HCT116 (cell line): ENCODE results near the gene ZBTB34.

Experiments
- CEBPB ChIP-seq: IDR thresholded peaks from 2 replicates; pipeline ENCODE4 v1.6.1; 2012; ENCODE audit warnings: low read depth
- CTCF ChIP-seq, 3 experiments: fragments of 200-600 bp in 1 of 3; sonication (generic) in 1 of 3; IDR thresholded peaks in 2 of 3; conservative IDR thresholded peaks in 1 of 3; 2 replicates each; pipeline ENCODE4 v1.5.1; 2012 to 2017; ENCODE audit warnings: low read depth in 2 of 3, low read length in 2 of 3, antibody characterized with exemption in 1 of 3, borderline replicate concordance in 1 of 3, control low read depth in 1 of 3, mild to moderate bottlenecking in 1 of 3, mixed read lengths in 1 of 3, mixed run types in 1 of 3, moderate library complexity in 1 of 3; ENCODE audit not compliant: insufficient read depth in 1 of 3
- POLR2A ChIP-seq: IDR thresholded peaks from 2 replicates; pipeline ENCODE4 v1.7.0; 2011; ENCODE audit warnings: borderline replicate concordance; ENCODE audit not compliant: insufficient read depth, insufficient read length; ENCODE audit errors: extremely low read depth

DNA sequence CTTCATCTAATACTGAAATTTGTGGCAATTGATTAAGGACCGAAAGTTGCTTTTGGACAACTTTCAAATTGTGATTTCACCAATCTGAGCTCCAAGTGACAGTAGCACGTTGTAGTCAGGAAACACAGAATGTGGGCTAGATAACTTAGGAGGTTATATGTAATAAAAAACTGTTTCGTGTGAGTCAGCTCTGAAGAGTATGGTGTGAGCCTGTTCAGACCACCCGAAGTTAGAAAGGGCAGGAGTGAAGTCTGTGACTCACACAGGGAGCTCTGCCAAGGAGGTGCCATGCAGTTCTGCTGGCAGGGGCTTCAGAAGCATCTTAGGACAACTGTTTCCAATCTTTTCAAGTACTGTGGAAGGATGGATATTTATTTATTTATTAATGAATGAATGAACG, 16.4 kb upstream of the ZBTB34 start:
- TF ChIP-seq CTCF (IDR thresholded peaks at IDR 0.05 in 2 of 3, conservative IDR thresholded peaks at IDR 0.05 in 1 of 3; ENCODE audit: borderline replicate concordance in 1 of 3, insufficient read depth in 1 of 3, low read depth in 2 of 3, low read length in 2 of 3) (no peak), POLR2A (no peak), CEBPB (no peak)
